DND-41 (cell line): ENCODE results near the gene UBAC1.

ENCODE experiments used
- ATAC-seq: fragments of 200-7000 bp; cut with Tn5 transposase; 3 replicates; pipeline ENCODE4 v1.9.1; 2021; ENCODE audit warnings: low read depth; ENCODE audit not compliant: insufficient read depth
- DNase-seq: peaks from one replicate; pipeline ENCODE4 v3.0.0-alpha.2; 2020
- H2AFZ ChIP-seq: 2 replicates; pipeline ENCODE4 v1.6.0; 2012; ENCODE audit warnings: low read depth, low read length
- H3K27ac ChIP-seq: 2 replicates; pipeline ENCODE4 v1.5.1; 2012; ENCODE audit warnings: low read length, inconsistent platforms
- H3K27me3 ChIP-seq: fragments of 200-600 bp; sonication (generic); 2 replicates; pipeline ENCODE4 v1.6.0; 2012; ENCODE audit warnings: low read length, mild to moderate bottlenecking, inconsistent platforms; ENCODE audit not compliant: insufficient read depth, poor library complexity
- H3K36me3 ChIP-seq: 2 replicates; pipeline ENCODE4 v1.5.1; 2012; ENCODE audit warnings: low read length, inconsistent platforms; ENCODE audit not compliant: insufficient read depth
- H3K4me1 ChIP-seq: 2 replicates; pipeline ENCODE4 v1.5.1; 2012; ENCODE audit warnings: mild to moderate bottlenecking, low read length; ENCODE audit not compliant: insufficient read depth
- H3K4me2 ChIP-seq: 2 replicates; pipeline ENCODE4 v1.6.0; 2012; ENCODE audit warnings: mild to moderate bottlenecking, moderate library complexity, low read length, inconsistent platforms; ENCODE audit not compliant: insufficient read depth
- H3K4me3 ChIP-seq, 2 experiments: fragments of 200-600 bp in 1 of 2; shearing (Covaris generic) in 1 of 2; 2 replicates each; pipeline ENCODE4 v1.5.1; 2012 to 2016; ENCODE audit warnings: inconsistent platforms in 2 of 2, low read length in 2 of 2, mild to moderate bottlenecking in 2 of 2, low read depth in 1 of 2, moderate library complexity in 1 of 2
- H3K79me2 ChIP-seq: 2 replicates; pipeline ENCODE4 v1.6.0; 2012; ENCODE audit warnings: low read length, inconsistent platforms; ENCODE audit not compliant: insufficient read depth
- H3K9ac ChIP-seq: 2 replicates; pipeline ENCODE4 v1.6.0; 2012; ENCODE audit warnings: low read depth, mild to moderate bottlenecking, inconsistent platforms, low read length, moderate library complexity
- H3K9me3 ChIP-seq: 2 replicates; pipeline ENCODE4 v1.5.1; 2012; ENCODE audit warnings: low read length, moderate library complexity, mild to moderate bottlenecking, inconsistent platforms; ENCODE audit not compliant: insufficient read depth, severe bottlenecking
- H4K20me1 ChIP-seq: 2 replicates; pipeline ENCODE4 v1.6.0; 2012; ENCODE audit warnings: low read length; ENCODE audit not compliant: insufficient read depth
- EZH2 ChIP-seq: IDR thresholded peaks from 3 replicates; pipeline ENCODE4 v1.6.1; 2012; ENCODE audit warnings: borderline replicate concordance, low read depth, mild to moderate bottlenecking, moderate library complexity, low read length, inconsistent platforms; ENCODE audit not compliant: severe bottlenecking
- TF ChIP-seq, protein P1 (sequence below): IDR thresholded peaks from 2 replicates; pipeline ENCODE4 v1.5.1; 2012; ENCODE audit warnings: borderline replicate concordance, low read length, moderate library complexity, mild to moderate bottlenecking; ENCODE audit not compliant: poor library complexity, severe bottlenecking; ENCODE audit errors: extremely low read depth

The UBAC1 gene

DNA sequence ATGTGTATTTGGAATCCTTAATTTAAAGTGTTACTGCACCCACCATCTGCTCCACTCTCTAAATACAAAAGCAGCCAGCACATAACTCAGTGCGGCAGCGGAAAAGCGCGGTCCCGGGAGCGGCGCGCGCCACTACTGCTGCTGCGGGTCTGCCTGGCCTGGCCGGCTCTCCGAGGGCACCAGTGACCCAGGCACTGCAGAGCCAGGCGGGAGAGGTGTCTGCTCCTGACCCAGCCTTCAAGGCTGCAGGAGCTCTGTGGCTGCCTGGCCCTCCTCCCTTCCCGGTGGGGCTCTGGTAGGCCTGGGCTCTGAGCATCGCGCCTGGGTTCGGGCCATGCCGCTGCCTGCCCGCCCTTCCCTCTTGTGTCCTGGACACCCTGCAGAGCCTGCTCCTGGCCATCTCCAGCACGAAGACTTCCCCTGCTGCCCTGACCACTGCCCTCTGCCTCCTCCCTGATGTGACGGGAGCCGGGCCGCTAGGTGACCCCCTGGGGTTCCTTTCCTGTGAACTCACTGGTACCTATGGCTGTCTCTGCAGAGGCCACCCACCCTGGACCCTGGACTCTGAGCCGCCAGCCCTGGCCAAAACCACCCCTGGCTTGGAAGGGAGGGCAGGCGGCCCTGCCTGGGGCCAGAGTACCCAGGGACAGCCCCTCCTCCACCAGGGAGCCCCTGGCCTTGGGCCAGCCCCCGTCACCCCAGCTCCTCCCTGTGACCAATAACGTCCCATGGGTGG, 32.8 kb upstream of the UBAC1 start:
- peaks cover 5% of the 10 kb centered on the region; the same call in 1 of the 2 replicates for H3K4me1 ChIP-seq
- H3K4me3 ChIP-seq = no peak overlapping the region
- DNase-seq = no peak
- H3K27me3 ChIP-seq = peaks cover 10% of the 10 kb centered on the region
- H3K9ac ChIP-seq = no peak overlapping the region
- no peak overlapping the region for H3K4me2 ChIP-seq
- no peak overlapping the region for H2AFZ ChIP-seq
- no peak for ATAC-seq
- 0 out of 2 replicates have a peak, but pooled peaks cover 2% of the 10 kb centered on the region for H4K20me1 ChIP-seq
- no peaks in the 10 kb centered on the region for H3K9me3 ChIP-seq
- TF ChIP-seq EZH2 = no peak
- TF ChIP-seq, protein P1, sequence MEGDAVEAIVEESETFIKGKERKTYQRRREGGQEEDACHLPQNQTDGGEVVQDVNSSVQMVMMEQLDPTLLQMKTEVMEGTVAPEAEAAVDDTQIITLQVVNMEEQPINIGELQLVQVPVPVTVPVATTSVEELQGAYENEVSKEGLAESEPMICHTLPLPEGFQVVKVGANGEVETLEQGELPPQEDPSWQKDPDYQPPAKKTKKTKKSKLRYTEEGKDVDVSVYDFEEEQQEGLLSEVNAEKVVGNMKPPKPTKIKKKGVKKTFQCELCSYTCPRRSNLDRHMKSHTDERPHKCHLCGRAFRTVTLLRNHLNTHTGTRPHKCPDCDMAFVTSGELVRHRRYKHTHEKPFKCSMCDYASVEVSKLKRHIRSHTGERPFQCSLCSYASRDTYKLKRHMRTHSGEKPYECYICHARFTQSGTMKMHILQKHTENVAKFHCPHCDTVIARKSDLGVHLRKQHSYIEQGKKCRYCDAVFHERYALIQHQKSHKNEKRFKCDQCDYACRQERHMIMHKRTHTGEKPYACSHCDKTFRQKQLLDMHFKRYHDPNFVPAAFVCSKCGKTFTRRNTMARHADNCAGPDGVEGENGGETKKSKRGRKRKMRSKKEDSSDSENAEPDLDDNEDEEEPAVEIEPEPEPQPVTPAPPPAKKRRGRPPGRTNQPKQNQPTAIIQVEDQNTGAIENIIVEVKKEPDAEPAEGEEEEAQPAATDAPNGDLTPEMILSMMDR = no peak
- no peak overlapping the region for H3K27ac ChIP-seq
- H3K79me2 ChIP-seq = no peaks in the 10 kb centered on the region
- H3K36me3 ChIP-seq = no peaks in the 10 kb centered on the region

DNA sequence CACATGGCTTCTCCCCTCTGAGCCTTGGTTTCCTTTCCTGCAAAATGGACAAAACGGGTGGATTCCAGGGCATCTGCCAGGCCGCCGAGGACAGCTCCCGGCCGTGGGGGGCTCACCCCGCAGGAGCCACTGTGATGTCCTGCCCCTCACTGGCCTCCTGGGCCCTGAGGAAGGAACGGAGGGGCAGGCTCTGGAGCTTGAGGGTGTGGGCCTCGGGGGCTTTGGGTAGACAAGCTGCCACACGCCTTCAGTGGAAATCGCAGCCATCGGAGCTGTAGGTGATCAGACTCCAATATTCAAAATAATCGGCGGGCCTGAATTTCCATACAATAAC, 32.2 kb upstream of the UBAC1 start:
- H3K27ac ChIP-seq = no peak overlapping the region
- peaks cover 5% of the 10 kb centered on the region; the same call in 1 of the 2 replicates for H3K4me1 ChIP-seq
- no peak overlapping the region for H3K9ac ChIP-seq
- DNase-seq = no peak
- H3K79me2 ChIP-seq = no peaks in the 10 kb centered on the region
- no peaks in the 10 kb centered on the region for H3K9me3 ChIP-seq
- no peaks in the 10 kb centered on the region for H3K36me3 ChIP-seq
- no peak overlapping the region for H3K4me3 ChIP-seq
- no peak overlapping the region for H3K4me2 ChIP-seq
- no peak overlapping the region for H2AFZ ChIP-seq
- no peak for ATAC-seq
- 0 out of 2 replicates have a peak, but pooled peaks cover 2% of the 10 kb centered on the region for H4K20me1 ChIP-seq
- peaks cover 10% of the 10 kb centered on the region for H3K27me3 ChIP-seq
- TF ChIP-seq, protein P1 = no peak
- no peak for TF ChIP-seq EZH2

DNA sequence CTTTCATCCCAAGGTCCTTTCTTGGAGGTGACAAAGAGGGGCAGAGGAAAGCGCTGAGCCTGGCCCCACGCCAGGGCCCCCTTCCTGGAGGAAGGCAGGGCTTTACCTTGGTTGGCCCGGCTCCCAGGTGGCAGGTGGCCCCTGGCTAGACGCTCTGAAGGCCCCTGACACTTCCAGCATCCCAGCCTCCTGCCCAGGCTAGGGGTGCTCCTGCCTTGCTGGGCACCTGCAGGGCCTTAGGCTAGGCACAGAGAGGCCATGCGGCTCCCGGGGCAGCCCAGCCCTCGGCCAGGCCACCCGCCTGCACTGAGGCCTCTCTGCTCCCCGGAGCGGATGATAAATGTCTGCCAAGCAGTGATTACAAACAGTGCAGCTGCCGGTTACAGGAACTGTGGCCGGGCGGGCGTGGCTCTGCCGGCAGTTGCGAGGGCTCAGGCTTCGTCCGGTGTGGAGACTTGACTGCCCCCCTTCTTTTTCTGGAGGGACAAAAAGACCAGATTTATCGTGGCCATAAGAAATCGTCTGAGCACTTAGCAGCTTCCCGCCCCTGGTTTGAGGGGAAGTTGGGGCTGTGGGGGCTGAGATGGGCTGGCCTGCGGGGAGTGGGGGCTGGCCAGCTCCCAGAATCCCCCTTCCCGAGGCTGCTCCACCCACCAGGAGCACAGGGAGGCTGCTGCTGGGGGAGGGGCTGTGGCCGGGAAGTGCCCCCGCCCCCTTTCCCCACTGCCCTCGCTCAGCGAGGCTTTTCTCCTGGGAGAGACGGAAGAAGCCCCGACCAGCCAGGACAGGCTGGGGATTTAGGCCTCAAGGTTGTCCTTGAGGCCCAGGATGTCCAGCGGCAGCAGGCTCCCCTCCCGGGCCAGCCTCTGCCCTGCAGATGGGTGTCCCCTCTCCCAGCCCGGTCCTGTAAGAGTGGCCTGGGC, 31.6 kb upstream of the UBAC1 start:
- peaks cover 5% of the 10 kb centered on the region; the same call in 1 of the 2 replicates for H3K4me1 ChIP-seq
- H3K4me3 ChIP-seq = no peak overlapping the region
- H2AFZ ChIP-seq = no peak overlapping the region
- H3K27me3 ChIP-seq = peaks cover 10% of the 10 kb centered on the region
- DNase-seq = no peak
- no peak overlapping the region for H3K4me2 ChIP-seq
- 0 out of 2 replicates have a peak, but pooled peaks cover 2% of the 10 kb centered on the region for H4K20me1 ChIP-seq
- TF ChIP-seq, protein P1 = no peak
- TF ChIP-seq EZH2 = no peak
- no peak for ATAC-seq
- no peak overlapping the region for H3K27ac ChIP-seq
- no peak overlapping the region for H3K9ac ChIP-seq
- H3K36me3 ChIP-seq = no peaks in the 10 kb centered on the region
- no peaks in the 10 kb centered on the region for H3K79me2 ChIP-seq
- H3K9me3 ChIP-seq = no peaks in the 10 kb centered on the region
